Umbilical cord (tissue), 2 donors: ENCODE measurements around the gene MYO3B. TPM values are rescaled to one million over a fixed set of nuclear protein-coding genes. Genes with fewer than 3 reads are reported as not detected.
"Not testable (repeated sequence)": the region's sequence is repeated elsewhere in the genome, so short reads cannot be mapped to it uniquely, and the experiment has no call there.

Experiments
- DNase-seq: peaks from one replicate; pipeline ENCODE4 v3.0.0-alpha.2; 2015; ENCODE audit warnings: low spot score
- total RNA-seq: library from RNA; depleted of rRNA; stranded (reverse); fragments of >200 nt; gene quantifications from one replicate; pipeline ENCODE4 v1.2.3, GENCODE V29; 2014; ENCODE audit warnings: low replicate concordance; ENCODE audit not compliant: insufficient read depth

The MYO3B gene
- total RNA-seq, 1 donor from 2014 or later, result 3.9 TPM

GRCh38 chr2:170262343-170262742 lies 84.4 kb downstream of the MYO3B start:
- DNase-seq, result no peak

GRCh38 chr2:170262806-170263205 lies 84.9 kb downstream of the MYO3B start:
- DNase-seq, result no peak

GRCh38 chr2:170263728-170264521 lies 86.0 kb downstream of the MYO3B start:
- DNase-seq, result not testable (repeated sequence)

- no peak for DNase-seq
These were observed 86.5 kb downstream of the MYO3B start for GRCh38 chr2:170264522-170264860.

GRCh38 chr2:170264865-170265264 lies 86.9 kb downstream of the MYO3B start:
- no peak for DNase-seq

GRCh38 chr2:170265321-170265720 lies 87.4 kb downstream of the MYO3B start:
- no peak for DNase-seq

GRCh38 chr2:170266358-170266757 lies 88.4 kb downstream of the MYO3B start:
- no peak for DNase-seq

- no peak for DNase-seq
These were observed 89.1 kb downstream of the MYO3B start for GRCh38 chr2:170267071-170267470.

- DNase-seq, result no peak
These were observed 92.4 kb downstream of the MYO3B start for GRCh38 chr2:170270278-170270864.

- no peak for DNase-seq
These were observed 93.4 kb downstream of the MYO3B start for GRCh38 chr2:170271340-170271739.

- DNase-seq, result no peak
These were observed 98.1 kb downstream of the MYO3B start for GRCh38 chr2:170276056-170276455.

- DNase-seq, result no peak
These were observed 99.1 kb downstream of the MYO3B start for GRCh38 chr2:170276925-170277629.

- no peak for DNase-seq
These were observed 100.0 kb downstream of the MYO3B start for GRCh38 chr2:170277951-170278350.

GRCh38 chr2:170279615-170280014 lies 101.7 kb downstream of the MYO3B start:
- DNase-seq, result not testable (repeated sequence)

GRCh38 chr2:170282851-170283250 lies 104.9 kb downstream of the MYO3B start:
- DNase-seq, result no peak

- no peak for DNase-seq
These were observed 106.3 kb downstream of the MYO3B start for GRCh38 chr2:170284205-170284604.

- DNase-seq, result no peak
These were observed 110.9 kb downstream of the MYO3B start for GRCh38 chr2:170288859-170289258.

- DNase-seq, result no peak
These were observed 113.5 kb downstream of the MYO3B start for GRCh38 chr2:170291474-170291873.

GRCh38 chr2:170292415-170292814 lies 114.5 kb downstream of the MYO3B start:
- no peak for DNase-seq

GRCh38 chr2:170297496-170297895 lies 119.5 kb downstream of the MYO3B start:
- no peak for DNase-seq

GRCh38 chr2:170298115-170298514 lies 120.2 kb downstream of the MYO3B start:
- DNase-seq, result no peak

GRCh38 chr2:170298861-170299429 lies 121.0 kb downstream of the MYO3B start:
- DNase-seq, result no peak
